ACHN (cell line): ENCODE data around the gene HTT.

Experiments
- DNase-seq: peaks from one replicate; pipeline ENCODE4 v3.0.0-alpha.2; 2015
- in situ Hi-C: cut with HindIII; loops from 2 replicates; pipeline ENCODE4 v1.10.0; 2017; ENCODE audit warnings: low sequenced_read_pairs, low pct_ligation_motif_present, low pct_unique_long_range_greater_than_20kb

HTT gene

DNA sequence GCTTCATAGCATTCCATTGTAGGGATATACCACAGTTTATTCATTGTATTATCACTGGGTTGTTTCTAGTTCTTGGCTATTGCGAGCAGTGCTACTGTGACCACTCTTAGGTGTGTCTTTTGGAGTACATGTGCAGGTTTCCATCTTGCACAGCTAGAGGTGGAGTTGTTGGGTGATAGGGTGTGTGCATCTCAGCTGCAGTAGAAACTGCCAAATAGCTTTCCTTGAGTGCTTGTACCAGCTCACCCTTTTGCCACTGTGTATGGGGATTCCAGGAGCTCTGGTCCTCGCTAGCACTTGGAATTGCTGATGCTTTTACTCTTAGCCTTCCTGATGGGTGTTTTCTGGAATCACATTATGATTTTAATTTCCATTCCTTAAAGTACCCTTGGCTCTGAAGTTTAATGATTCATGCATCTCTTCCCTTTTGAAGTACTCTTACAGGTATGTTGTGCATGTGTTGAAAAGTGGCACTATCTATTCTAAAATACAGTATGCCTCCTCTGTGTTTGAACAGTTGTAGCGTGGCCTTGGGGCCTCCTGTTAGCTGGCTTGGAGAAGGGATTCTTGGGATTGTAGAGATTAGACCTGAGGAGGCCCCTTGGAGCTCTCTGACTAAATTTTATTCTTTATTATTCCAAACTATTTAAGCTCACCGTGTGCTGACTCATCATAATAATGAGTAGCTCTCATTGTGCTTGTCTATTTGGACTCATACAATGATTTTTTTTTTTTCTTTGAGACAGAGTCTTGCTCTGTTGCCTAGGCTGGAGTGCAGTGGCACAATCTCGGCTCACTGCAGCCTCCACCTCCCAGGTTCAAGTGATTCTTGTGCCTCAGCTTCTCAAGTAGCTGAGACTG is 38.4 kb downstream of the HTT start:
- in situ Hi-C loops = no loop called here
- no peak for DNase-seq

DNA sequence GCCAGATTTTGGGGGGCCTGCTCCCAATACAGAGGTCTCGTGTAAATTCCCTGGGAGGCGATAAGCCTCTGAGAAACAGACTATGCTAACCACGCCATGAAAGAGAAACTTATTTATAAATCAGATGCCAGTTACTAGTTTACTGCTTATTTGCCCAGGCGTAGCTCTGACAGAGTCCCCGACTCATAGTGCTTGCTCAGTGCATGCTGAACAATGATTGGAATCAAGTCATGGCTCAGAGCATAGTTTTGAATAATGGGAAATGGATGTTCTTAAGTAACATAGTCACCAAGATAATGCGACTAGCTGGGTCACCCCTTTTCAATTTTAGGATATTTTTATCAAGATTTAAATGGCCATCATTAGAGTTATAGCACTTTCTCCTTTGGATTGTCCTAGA is 39.9 kb downstream of the HTT start:
- no peak for DNase-seq
- in situ Hi-C loops = no loop called here

- no peak for DNase-seq
- in situ Hi-C loops = no loop called here
Observed at GRCh38 chr4:3115637-3116270, 41.3 kb downstream of the HTT start.

GRCh38 chr4:3116955-3117354 is 42.5 kb downstream of the HTT start:
- in situ Hi-C loops = no loop called here
- no peak for DNase-seq

DNA sequence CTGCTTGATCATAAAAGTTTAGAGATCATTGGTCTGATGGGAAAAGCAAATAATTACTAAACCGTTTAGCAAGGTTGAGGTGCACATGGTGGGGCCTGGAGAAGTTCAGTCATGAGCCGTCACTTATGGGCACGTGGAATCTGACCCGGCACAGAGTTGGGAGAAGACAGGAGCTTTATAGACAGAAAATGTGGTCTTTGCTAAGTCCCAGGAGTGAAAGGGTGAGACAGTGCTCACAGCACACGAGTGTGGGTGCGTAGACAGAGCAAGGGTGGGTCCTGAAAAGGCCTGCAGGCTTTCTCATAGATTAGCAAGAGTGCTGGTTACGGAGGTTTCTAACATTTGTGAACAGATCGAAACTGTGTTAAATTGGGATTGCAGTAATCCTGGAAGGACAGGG is 43.8 kb downstream of the HTT start:
- DNase-seq = no peak
- in situ Hi-C loops = no loop called here

DNA sequence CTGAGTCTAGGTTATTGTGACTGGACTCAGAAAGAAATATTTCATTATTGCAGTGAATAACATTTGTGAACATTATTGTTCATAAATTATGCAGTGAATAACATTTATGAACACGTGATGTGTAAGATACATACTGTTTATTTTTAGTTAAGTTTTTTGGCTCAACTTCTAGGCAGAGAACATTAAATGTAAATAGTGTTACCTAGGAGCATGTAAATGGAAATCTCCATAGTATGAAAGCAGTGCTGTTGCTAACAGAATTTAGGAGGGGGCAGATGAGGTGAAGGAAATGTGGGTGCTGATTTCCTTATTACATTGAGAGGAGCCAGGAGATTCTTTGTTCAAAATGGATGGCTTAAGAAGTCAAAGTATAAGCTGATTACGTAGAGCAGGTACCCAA is 45.0 kb downstream of the HTT start:
- in situ Hi-C loops = no loop called here
- no peak for DNase-seq

- in situ Hi-C loops = no loop called here
- no peak for DNase-seq
Observed at GRCh38 chr4:3121110-3121509, 46.6 kb downstream of the HTT start.

DNA sequence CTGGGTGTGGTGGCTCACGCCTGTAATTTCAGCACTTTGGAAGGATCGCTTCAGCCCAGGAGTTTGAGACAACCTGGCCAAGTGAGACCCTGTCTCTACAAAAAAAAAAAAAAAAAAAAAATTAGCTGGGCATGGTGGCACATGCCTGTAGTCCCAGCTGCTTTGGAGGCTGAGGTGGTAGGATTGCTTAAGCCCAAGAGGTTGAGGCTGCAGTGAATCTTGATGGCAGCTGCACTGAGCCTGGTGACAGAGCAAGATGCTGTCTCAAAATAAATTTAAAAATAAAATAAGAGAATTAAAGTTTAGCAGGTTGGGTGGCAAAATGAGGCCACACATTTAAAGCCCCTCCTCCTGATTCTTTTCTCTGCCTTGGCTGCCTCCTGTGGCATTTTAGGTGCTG is 47.1 kb downstream of the HTT start:
- no peak for DNase-seq
- in situ Hi-C loops = no loop called here

- DNase-seq = no peak
- in situ Hi-C loops = no loop called here
Observed at GRCh38 chr4:3122081-3122563, 47.6 kb downstream of the HTT start.

- in situ Hi-C loops = no loop called here
- DNase-seq = no peak
Observed at GRCh38 chr4:3123181-3123671, 48.7 kb downstream of the HTT start.

DNA sequence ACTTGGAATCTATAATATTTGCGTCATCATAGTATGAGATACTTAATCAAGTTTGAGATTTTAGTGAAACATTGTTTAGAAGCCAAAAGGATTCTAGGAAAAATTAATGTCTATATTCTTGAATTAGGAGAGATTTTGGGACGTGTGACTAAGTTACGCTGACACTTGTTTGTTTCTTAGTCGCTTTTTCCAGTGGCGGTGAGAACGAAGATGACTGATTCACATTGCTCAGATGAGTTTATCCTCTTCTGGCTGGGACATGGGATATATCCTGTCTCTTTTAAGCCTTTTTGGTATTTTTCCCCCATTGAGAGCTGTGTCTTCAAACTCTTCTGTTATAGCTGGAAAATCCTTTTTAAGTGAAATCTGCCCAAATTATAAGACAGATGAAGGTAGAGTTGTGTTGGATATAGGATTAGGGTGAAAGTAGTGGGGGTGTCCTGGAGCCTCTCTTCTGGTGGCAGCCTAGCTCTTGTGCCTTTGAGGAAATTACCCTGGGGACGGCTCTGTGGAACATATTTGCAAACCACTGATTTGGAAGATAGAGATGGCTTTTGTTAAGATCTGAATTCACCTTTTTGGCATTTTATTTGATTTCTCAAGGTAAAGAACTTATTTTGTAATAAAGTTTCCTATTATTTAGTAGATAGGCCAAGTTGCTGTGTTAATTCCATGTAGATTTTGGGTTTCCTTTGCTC is 49.7 kb downstream of the HTT start:
- no peak for DNase-seq
- in situ Hi-C loops = no loop called here

DNA sequence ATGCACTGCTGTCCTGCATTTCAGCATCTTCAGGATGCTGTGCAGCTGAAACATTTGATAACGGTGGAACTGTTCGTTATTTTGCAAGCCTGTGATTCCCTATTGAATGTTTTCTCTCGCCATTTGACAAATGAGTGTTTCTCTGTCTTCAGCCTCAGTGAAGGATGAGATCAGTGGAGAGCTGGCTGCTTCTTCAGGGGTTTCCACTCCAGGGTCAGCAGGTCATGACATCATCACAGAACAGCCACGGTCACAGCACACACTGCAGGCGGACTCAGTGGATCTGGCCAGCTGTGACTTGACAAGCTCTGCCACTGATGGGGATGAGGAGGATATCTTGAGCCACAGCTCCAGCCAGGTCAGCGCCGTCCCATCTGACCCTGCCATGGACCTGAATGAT is 52.6 kb downstream of the HTT start:
- no peak for DNase-seq
- in situ Hi-C loops = no loop called here

DNA sequence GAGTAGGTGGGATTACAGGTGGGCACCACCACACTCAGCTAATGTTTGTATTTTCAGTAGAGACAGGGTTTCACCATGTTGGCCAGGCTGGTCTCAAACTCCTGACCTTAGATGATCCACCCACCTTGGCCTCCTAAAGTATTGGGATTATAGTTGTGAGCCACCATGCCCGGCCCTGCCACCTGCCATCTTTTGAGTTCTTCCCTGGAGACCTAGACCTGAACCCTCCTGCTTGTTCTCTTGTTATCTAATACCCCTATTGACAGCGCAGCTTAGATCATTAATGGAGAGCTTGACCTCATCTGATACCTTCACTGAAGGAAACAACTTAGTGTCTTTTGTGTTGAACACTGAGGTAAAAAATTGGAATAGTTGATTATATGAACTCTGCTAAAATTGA is 53.6 kb downstream of the HTT start:
- in situ Hi-C loops = no loop called here
- no peak for DNase-seq

DNA sequence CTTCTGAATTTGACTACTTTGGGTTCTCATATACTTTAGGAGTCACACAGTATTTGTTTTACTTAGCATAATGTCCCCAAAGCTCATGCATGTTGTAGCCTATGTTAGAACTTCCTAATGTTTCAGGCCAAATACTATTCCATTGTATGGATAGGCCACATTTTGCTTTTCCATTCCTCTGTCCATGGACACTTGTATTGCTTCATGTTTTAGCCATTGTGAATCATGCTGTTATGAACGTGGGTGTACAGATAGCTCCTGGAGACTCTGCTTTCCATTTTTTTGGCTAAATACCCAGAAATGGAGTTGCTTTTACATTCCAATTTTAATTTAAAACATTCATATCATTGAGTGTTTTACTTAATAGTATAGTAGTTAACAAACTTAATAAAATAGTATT is 54.5 kb downstream of the HTT start:
- DNase-seq = no peak
- in situ Hi-C loops = no loop called here

- in situ Hi-C loops = no loop called here
- DNase-seq = no peak
Observed at GRCh38 chr4:3130201-3130600, 55.7 kb downstream of the HTT start.

- in situ Hi-C loops = no loop called here
- DNase-seq = no peak
Observed at GRCh38 chr4:3130826-3131225, 56.3 kb downstream of the HTT start.

- DNase-seq = no peak
- in situ Hi-C loops = no loop called here
Observed at GRCh38 chr4:3134201-3134600, 59.7 kb downstream of the HTT start.

DNA sequence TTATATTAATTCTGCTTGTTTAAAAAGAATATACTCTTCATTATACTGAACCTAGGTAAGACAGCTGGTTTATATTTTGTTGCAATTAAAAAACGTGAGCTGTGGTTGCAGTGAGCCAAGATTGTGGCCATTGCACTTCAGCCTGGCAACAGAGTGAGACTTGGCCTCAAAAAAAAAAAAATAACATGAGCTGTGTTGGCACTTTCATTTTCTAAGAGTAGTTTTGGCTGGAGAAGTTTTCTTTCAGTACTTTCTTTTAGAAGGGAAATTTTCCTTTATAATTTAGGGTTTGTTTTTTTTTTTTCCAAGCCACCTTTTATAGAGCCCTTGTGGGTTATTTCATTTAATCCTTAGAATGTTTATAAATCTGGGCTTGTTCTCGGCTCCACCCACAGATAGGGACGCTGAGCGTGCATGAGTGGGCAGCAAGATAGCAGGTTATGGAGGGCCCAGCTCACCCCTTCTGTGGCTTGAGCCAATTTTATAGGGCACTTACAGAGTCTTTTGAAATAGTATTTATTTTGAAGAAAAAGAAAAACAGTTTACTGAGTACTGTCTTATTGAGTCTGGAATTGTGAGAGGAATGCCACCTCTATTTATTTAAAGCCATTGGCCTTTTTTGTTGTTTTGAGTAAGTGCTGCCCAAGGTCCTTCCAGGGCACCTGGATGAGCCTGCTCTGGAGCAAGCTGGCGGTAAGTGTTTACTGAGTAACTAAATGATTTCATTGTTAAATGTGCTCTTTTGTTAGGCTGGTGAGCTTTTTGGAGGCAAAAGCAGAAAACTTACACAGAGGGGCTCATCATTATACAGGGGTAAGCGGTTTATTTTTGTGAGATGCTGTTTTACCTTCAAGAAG is 60.9 kb downstream of the HTT start:
- in situ Hi-C loops = no loop called here
- no peak for DNase-seq

DNA sequence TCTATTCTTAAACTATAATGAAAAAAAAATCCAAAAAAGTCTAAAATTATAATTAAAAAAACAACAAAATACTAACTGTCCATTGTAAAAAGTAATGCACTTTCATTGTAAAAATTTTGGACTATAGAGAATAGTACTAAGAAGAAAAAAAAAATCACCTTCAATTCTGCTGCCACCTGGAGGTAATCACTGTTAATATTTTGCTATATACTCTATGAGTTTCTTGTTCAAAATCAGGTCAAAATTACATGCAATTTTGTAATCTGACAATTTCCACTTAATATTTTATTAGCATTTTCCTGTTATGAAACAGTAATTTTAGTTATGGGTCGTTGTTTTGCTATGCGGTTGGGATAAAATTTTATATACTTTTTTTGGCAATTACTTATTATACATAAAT is 62.0 kb downstream of the HTT start:
- in situ Hi-C loops = no loop called here
- no peak for DNase-seq
